Endothelial cell of umbilical vein (primary cell): Measurements from ENCODE around the gene NSD2. TPM values are rescaled to one million over a fixed set of nuclear protein-coding genes. Genes with fewer than 3 reads are reported as not detected.

ENCODE experiments used
- BruUV-seq: library from RNA; stranded (reverse); fragments of 400-500 nt; replicated peaks from 2 replicates; lab custom pipeline; 2021; lab: Mats Ljungman, UMichigan
- CTCF ChIA-PET: fragments of 300-600, 350-600 bp; sonication (Branson Sonifier 250); formaldehyde crosslinking; loops from one replicate; lab custom pipeline; 2021; ENCODE audit warnings: antibody characterized with exemption, inconsistent platforms; lab: Charles Lee
- POLR2A ChIA-PET: fragments of 300-600, 350-600 bp; sonication (Branson Sonifier 250); formaldehyde crosslinking; loops from one replicate; lab custom pipeline; 2021; ENCODE audit warnings: antibody characterized with exemption, inconsistent platforms; lab: Charles Lee
- DNase-seq: peaks from one replicate; pipeline ENCODE4 v3.0.0-alpha.2; 2011; ENCODE audit warnings: low read depth, low spot score
- FAIRE-seq: peaks from 2 replicates; lab custom pipeline; 2011; peaks lifted over from hg19 to GRCh38; lab: Jason Lieb, UNC
- H2AFZ ChIP-seq: 2 replicates; pipeline ENCODE4 v1.6.0; 2012; ENCODE audit warnings: low read depth, low read length, control low read depth, inconsistent platforms
- H3K27ac ChIP-seq: 2 replicates; pipeline ENCODE4 v1.5.1; 2011; ENCODE audit warnings: low read depth, mild to moderate bottlenecking, control low read depth, low read length, moderate library complexity; ENCODE audit not compliant: insufficient read depth
- H3K27me3 ChIP-seq, 2 experiments: 2 replicates each; pipeline versions ENCODE4 v1.6.0 to v1.6.1; 2011; ENCODE audit warnings: low read length in 2 of 2, mixed read lengths in 1 of 2; ENCODE audit not compliant: control insufficient read depth in 2 of 2, insufficient read depth in 2 of 2
- H3K36me3 ChIP-seq, 2 experiments: 2 replicates in 1 of 2; 3 replicates in 1 of 2; pipeline ENCODE4 v1.5.1; 2011; ENCODE audit warnings: low read length in 2 of 2, mild to moderate bottlenecking in 1 of 2, moderate library complexity in 1 of 2; ENCODE audit not compliant: control insufficient read depth in 2 of 2, insufficient read depth in 2 of 2; ENCODE audit errors: extremely low read depth in 1 of 2
- H3K4me1 ChIP-seq: 3 replicates; pipeline ENCODE4 v1.5.1; 2011; ENCODE audit warnings: mild to moderate bottlenecking, low read length; ENCODE audit not compliant: control insufficient read depth, insufficient read depth; ENCODE audit errors: extremely low read depth
- H3K4me2 ChIP-seq: 2 replicates; pipeline ENCODE4 v1.6.1; 2011; ENCODE audit warnings: low read length, control low read depth, mixed read lengths; ENCODE audit not compliant: insufficient read depth
- H3K4me3 ChIP-seq, 3 experiments: fragments of 200-600 bp in 1 of 3; sonication (generic), shearing (Covaris generic) in 1 of 3; replicated peaks in 1 of 3; 2 replicates each; pipeline ENCODE4 v1.5.1; 2011 to 2016; ENCODE audit warnings: control low read depth in 3 of 3, low read length in 3 of 3, mild to moderate bottlenecking in 2 of 3, inconsistent platforms in 1 of 3, low read depth in 1 of 3, moderate library complexity in 1 of 3; ENCODE audit not compliant: insufficient read depth in 1 of 3
- H3K79me2 ChIP-seq: 2 replicates; pipeline ENCODE4 v1.6.0; 2012; ENCODE audit warnings: low read length, inconsistent platforms; ENCODE audit not compliant: control insufficient read depth, insufficient read depth
- H3K9ac ChIP-seq: replicated peaks from 2 replicates; pipeline ENCODE3; 2011; ENCODE audit warnings: low read length, control low read depth; ENCODE audit not compliant: insufficient read depth; ENCODE audit errors: extremely low read depth
- H3K9me1 ChIP-seq: replicated peaks from 3 replicates; pipeline ENCODE4 v1.6.0; 2011; ENCODE audit warnings: mild to moderate bottlenecking, low read length; ENCODE audit not compliant: control insufficient read depth, insufficient read depth; ENCODE audit errors: extremely low read depth
- H3K9me3 ChIP-seq: replicated peaks from 2 replicates; pipeline ENCODE4 v1.5.1; 2012; ENCODE audit warnings: low read length, inconsistent platforms; ENCODE audit not compliant: control insufficient read depth, insufficient read depth
- H4K20me1 ChIP-seq: replicated peaks from 2 replicates; pipeline ENCODE3; 2011; ENCODE audit warnings: mild to moderate bottlenecking, low read length; ENCODE audit not compliant: control insufficient read depth, insufficient read depth; ENCODE audit errors: extremely low read depth
- CTCF ChIP-seq, 2 donors: IDR thresholded peaks; 1 replicate in 1 of 2; 2 replicates in 1 of 2; pipeline ENCODE4 v1.5.1; 2011; ENCODE audit warnings: low read length in 2 of 2, mild to moderate bottlenecking in 2 of 2, moderate library complexity in 2 of 2, control low read depth in 1 of 2, inconsistent platforms in 1 of 2, low read depth in 1 of 2; ENCODE audit not compliant: insufficient read depth in 1 of 2; ENCODE audit errors: extremely low read depth in 1 of 2
- EZH2 ChIP-seq: IDR thresholded peaks from 2 replicates; pipeline ENCODE4 v1.6.1; 2012; ENCODE audit warnings: borderline replicate concordance, low read depth, mild to moderate bottlenecking, moderate library complexity, low read length, inconsistent platforms; ENCODE audit not compliant: severe bottlenecking
- JUN ChIP-seq: IDR thresholded peaks from 2 replicates; pipeline ENCODE4 v1.6.1; 2011; ENCODE audit warnings: borderline replicate concordance, low read depth; ENCODE audit not compliant: insufficient read length, insufficient read depth
- POLR2AphosphoS5 ChIP-seq: IDR thresholded peaks from 2 replicates; pipeline ENCODE4 v1.6.1; 2012; ENCODE audit warnings: low read depth, mild to moderate bottlenecking, control low read depth, low read length, moderate library complexity; ENCODE audit not compliant: insufficient read depth
- dilution Hi-C: fragments of 300-500 bp; cut with MboI; formaldehyde crosslinking; loops from one replicate; pipeline ENCODE4 v1.15.0; 2019; ENCODE audit warnings: low sequenced_read_pairs; ENCODE audit not compliant: extremely low pct_ligation_motif_present
- intact Hi-C: fragments of 100-400 bp; cut with micrococcal nuclease; formaldehyde crosslinking; loops from one replicate; pipeline ENCODE4 v1.10.0; 2022
- polyA plus RNA-seq, 4 experiments: library from polyadenylated mRNA; depleted of rRNA in 3 of 4; stranded (reverse) in 3 of 4; unstranded in 1 of 4; fragments of >200 nt; gene quantifications; 2 replicates each; pipeline versions ENCODE4 v1.2.1 to v1.2.3, GENCODE V29; 2011 to 2012; ENCODE audit warnings: missing spikeins in 1 of 4
- total RNA-seq: library from RNA; stranded (reverse); gene quantifications from 2 replicates; pipeline ENCODE4 v1.2.3, GENCODE V29; 2021

Gene NSD2
- total and polyA plus RNA-seq, 2 donors (not counting 3 experiments of a cell fraction or from before 2014, with no cell fraction given) = 31.3 to 171 TPM

DNA sequence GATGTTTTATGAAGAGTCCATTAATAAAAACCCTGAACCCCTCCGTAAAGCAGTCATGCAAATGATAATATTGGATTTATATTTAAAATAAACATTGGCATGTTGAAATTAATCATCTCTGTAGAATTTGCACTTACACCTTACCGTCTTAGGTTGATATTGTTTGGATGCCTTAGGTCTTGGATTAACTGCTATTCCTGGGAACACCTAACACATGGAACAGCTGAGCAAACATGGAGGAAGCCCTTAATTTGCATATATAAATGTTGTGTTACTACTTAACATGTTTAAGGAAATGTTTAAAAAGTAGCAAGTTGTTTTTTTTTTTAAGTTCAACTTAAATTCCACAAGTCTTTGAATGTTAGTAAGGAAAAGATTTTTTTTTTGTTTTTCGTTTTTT lies 62.5 kb downstream of the NSD2 start:
- Histone ChIP-seq H3K9me1 (no peaks in the 10 kb centered on the region), H3K4me1 (no peaks in the 10 kb centered on the region), H3K27ac (no peak overlapping the region), H2AFZ (no peak overlapping the region), H3K36me3 (peaks cover 14 to 24% of the 10 kb centered on the region in 2 experiments), H3K4me2 (no peak overlapping the region), H3K9ac (no peak overlapping the region), H3K27me3 (no peaks in the 10 kb centered on the region), H3K4me3 (no peak overlapping the region), H3K9me3 (no peaks in the 10 kb centered on the region), H4K20me1 (no peaks in the 10 kb centered on the region), H3K79me2 (peaks cover 23% of the 10 kb centered on the region)
- ChIA-PET POLR2A (no interaction called here), CTCF (no interaction called here)
- dilution Hi-C loops (no loop called here), intact Hi-C loops (no loop called here)
- TF ChIP-seq JUN = no peak
- TF ChIP-seq CTCF (IDR thresholded peaks at IDR 0.05; ENCODE audit: extremely low read depth in 1 of 2, insufficient read depth in 1 of 2, low read depth in 1 of 2, low read length in 2 of 2) = no peak
- TF ChIP-seq POLR2AphosphoS5 = no peak
- no TSS peak for BruUV-seq
- DNase-seq (no peak), FAIRE-seq (no peak)

- no peak for TF ChIP-seq JUN
- TF ChIP-seq EZH2 = no peak
- Histone ChIP-seq H2AFZ (no peak overlapping the region), H4K20me1 (no peaks in the 10 kb centered on the region), H3K27me3 (no peaks in the 10 kb centered on the region), H3K9me1 (no peaks in the 10 kb centered on the region), H3K9ac (no peak overlapping the region), H3K79me2 (peaks cover 13% of the 10 kb centered on the region), H3K27ac (no peak overlapping the region), H3K4me3 (no peak overlapping the region), H3K36me3 (peaks cover 13 to 19% of the 10 kb centered on the region in 2 experiments), H3K9me3 (no peaks in the 10 kb centered on the region), H3K4me2 (no peak overlapping the region), H3K4me1 (peaks cover 17% of the 10 kb centered on the region)
- FAIRE-seq = no peak
- no TSS peak for BruUV-seq
- dilution Hi-C loops = no loop called here
- ChIA-PET CTCF (interaction anchor here (0.5 kb wide), 1 partner anchor 79 kb away, joined by 3 read pairs; no protein-coding TSS in a partner anchor), POLR2A (no interaction called here)
- intact Hi-C loops = no loop called here
- no peak for DNase-seq
Observed at GRCh38 chr4:1937550-1937949, 66.4 kb downstream of the NSD2 start.
